ENCODE measurements around the gene SLIT1.

The SLIT1 gene

GRCh38 chr10:96975136-96975535, 210.6 kb downstream of the SLIT1 start:
- no peak for DNase-seq
- Histone ChIP-seq H3K27ac (no peak overlapping the region), H3K27me3 (ENCODE audit: insufficient read depth, low read depth, severe bottlenecking) (no peaks in the 10 kb centered on the region), H3K9me3 (ENCODE audit: severe bottlenecking) (no peaks in the 10 kb centered on the region), H3K36me3 (no peaks in the 10 kb centered on the region; the same call in 1 of the 2 replicates), H3K4me3 (ENCODE audit: low read depth, low read length) (no peak overlapping the region)
- no peak for TF ChIP-seq CTCF (IDR thresholded peaks at IDR 0.05; ENCODE audit: low read depth, low read length)

GRCh38 chr10:96973809-96974747, 211.7 kb downstream of the SLIT1 start:
- no peak for DNase-seq
- no peak for TF ChIP-seq CTCF (IDR thresholded peaks at IDR 0.05; ENCODE audit: low read depth, low read length)
- Histone ChIP-seq H3K27ac (no peak overlapping the region), H3K9me3 (ENCODE audit: severe bottlenecking) (no peaks in the 10 kb centered on the region), H3K27me3 (ENCODE audit: insufficient read depth, low read depth, severe bottlenecking) (no peaks in the 10 kb centered on the region), H3K4me3 (ENCODE audit: low read depth, low read length) (no peak overlapping the region), H3K36me3 (no peaks in the 10 kb centered on the region; the same call in 1 of the 2 replicates)

- H3K4me3 ChIP-seq (ENCODE audit: low read depth, low read length): no peak overlapping the region
- no peak for DNase-seq
- H3K9me3 ChIP-seq (ENCODE audit: severe bottlenecking): no peaks in the 10 kb centered on the region
- TF ChIP-seq CTCF (IDR thresholded peaks at IDR 0.05; ENCODE audit: low read depth, low read length): no peak
- no peaks in the 10 kb centered on the region for H3K27me3 ChIP-seq (ENCODE audit: insufficient read depth, low read depth, severe bottlenecking)
- H3K36me3 ChIP-seq: no peaks in the 10 kb centered on the region
- no peak overlapping the region for H3K27ac ChIP-seq
Measured at GRCh38 chr10:96972264-96972663, 213.5 kb downstream of the SLIT1 start.

- no peaks in the 10 kb centered on the region for H3K36me3 ChIP-seq
- no peaks in the 10 kb centered on the region for H3K9me3 ChIP-seq (ENCODE audit: severe bottlenecking)
- no peak overlapping the region for H3K27ac ChIP-seq
- TF ChIP-seq CTCF (IDR thresholded peaks at IDR 0.05; ENCODE audit: low read depth, low read length): no peak
- DNase-seq: no peak
- H3K27me3 ChIP-seq (ENCODE audit: insufficient read depth, low read depth, severe bottlenecking): no peaks in the 10 kb centered on the region
- no peak overlapping the region for H3K4me3 ChIP-seq (ENCODE audit: low read depth, low read length)
Measured at GRCh38 chr10:96971324-96971723, 214.4 kb downstream of the SLIT1 start.

GRCh38 chr10:96968682-96969423, 216.9 kb downstream of the SLIT1 start:
- no peak overlapping the region for H3K4me3 ChIP-seq (ENCODE audit: low read depth, low read length)
- no peaks in the 10 kb centered on the region for H3K27me3 ChIP-seq (ENCODE audit: insufficient read depth, low read depth, severe bottlenecking)
- no peak for DNase-seq
- H3K36me3 ChIP-seq: no peaks in the 10 kb centered on the region
- H3K9me3 ChIP-seq (ENCODE audit: severe bottlenecking): no peaks in the 10 kb centered on the region
- no peak for TF ChIP-seq CTCF (IDR thresholded peaks at IDR 0.05; ENCODE audit: low read depth, low read length)
- H3K27ac ChIP-seq: no peak overlapping the region

Measured in WERI-Rb-1 (cell line).